C4-2B (cell line): ENCODE measurements around the gene ANKRD1.

ENCODE experiments used
- CTCF ChIP-seq: fragments of 450-650 bp; conservative IDR thresholded peaks from 2 replicates; pipeline ENCODE4 v1.5.1; 2017; ENCODE audit warnings: mild to moderate bottlenecking
- ZFX ChIP-seq: fragments of 450-650 bp; IDR thresholded peaks from 2 replicates; pipeline ENCODE4 v1.6.1; 2017

GRCh38 chr10:90937645-90938258 is 16.9 kb upstream of the ANKRD1 start:
- no peak for TF ChIP-seq CTCF
- no peak for TF ChIP-seq ZFX
